H1 (cell line): ENCODE data around the gene BBS5. TPM values are rescaled to one million over a fixed set of nuclear protein-coding genes. Genes with fewer than 3 reads are reported as not detected.

Experiments
- CTCF ChIA-PET: fragments of 300-600 bp; sonication (Branson Sonifier 250); formaldehyde crosslinking; loops from one replicate; lab custom pipeline; 2021; ENCODE audit not compliant: partially characterized antibody; lab: Charles Lee
- POLR2A ChIA-PET: fragments of 300-600 bp; sonication (Branson Sonifier 250); formaldehyde crosslinking; loops from one replicate; lab custom pipeline; 2021; ENCODE audit warnings: inconsistent platforms; ENCODE audit not compliant: partially characterized antibody; lab: Charles Lee
- DNase-seq, 2 experiments: peaks; one replicate each; pipeline versions ENCODE4 v3.0.0 to v3.0.0-alpha.2; 2010 to 2022; ENCODE audit warnings: low spot score in 2 of 2, low read depth in 1 of 2, mixed read lengths in 1 of 2
- FAIRE-seq: peaks from 2 replicates; lab custom pipeline; 2011; peaks lifted over from hg19 to GRCh38; lab: Jason Lieb, UNC
- H2AFZ ChIP-seq: 2 replicates; pipeline ENCODE4 v1.8.1; 2012; ENCODE audit warnings: low read length, inconsistent platforms
- H2AK5ac ChIP-seq: 2 replicates; pipeline ENCODE4 v1.6.1; 2013; ENCODE audit warnings: low read depth, low read length
- H2BK120ac ChIP-seq: replicated peaks from 2 replicates; pipeline ENCODE3; 2013; ENCODE audit warnings: low read depth, low read length, inconsistent platforms
- H2BK12ac ChIP-seq: 2 replicates; pipeline ENCODE4 v1.6.1; 2013; ENCODE audit warnings: low read depth, low read length
- H2BK15ac ChIP-seq: 2 replicates; pipeline ENCODE4 v1.6.1; 2013; ENCODE audit warnings: low read length
- H2BK20ac ChIP-seq: 2 replicates; pipeline ENCODE4 v1.6.1; 2013; ENCODE audit warnings: low read length
- H2BK5ac ChIP-seq: 2 replicates; pipeline ENCODE4 v1.6.1; 2013; ENCODE audit warnings: low read depth, low read length
- H3K14ac ChIP-seq: 2 replicates; pipeline ENCODE4 v1.6.1; 2013; ENCODE audit warnings: inconsistent platforms; ENCODE audit not compliant: insufficient read length
- H3K18ac ChIP-seq: 2 replicates; pipeline ENCODE4 v1.6.1; 2013; ENCODE audit warnings: low read length; ENCODE audit errors: extremely low read depth
- H3K23ac ChIP-seq: 2 replicates; pipeline ENCODE4 v1.6.1; 2013; ENCODE audit warnings: inconsistent platforms; ENCODE audit not compliant: insufficient read length
- H3K23me2 ChIP-seq: 2 replicates; pipeline ENCODE4 v1.6.1; 2013; ENCODE audit warnings: low read depth, low read length
- H3K27ac ChIP-seq: 2 replicates; pipeline ENCODE4 v1.6.1; 2011; ENCODE audit warnings: low read depth, low read length, inconsistent platforms
- H3K27me3 ChIP-seq, 4 experiments: replicated peaks in 1 of 4; 1 replicate in 1 of 4; 2 replicates in 3 of 4; pipeline versions ENCODE4 v1.6.1 to v1.8.1; 2011 to 2013; ENCODE audit warnings: low read length in 3 of 4, mild to moderate bottlenecking in 3 of 4, inconsistent platforms in 2 of 4, mixed read lengths in 2 of 4, moderate library complexity in 1 of 4; ENCODE audit not compliant: control insufficient read depth in 3 of 4, insufficient read depth in 3 of 4; ENCODE audit errors: extremely low read depth in 1 of 4
- H3K36me3 ChIP-seq, 4 experiments: 2 replicates each; pipeline versions ENCODE4 v1.6.1 to v1.8.1; 2011 to 2013; ENCODE audit warnings: mild to moderate bottlenecking in 4 of 4, low read length in 3 of 4, moderate library complexity in 2 of 4, control low read depth in 1 of 4, inconsistent platforms in 1 of 4; ENCODE audit not compliant: insufficient read depth in 4 of 4, control insufficient read depth in 2 of 4
- H3K4ac ChIP-seq: replicated peaks from 2 replicates; pipeline ENCODE3; 2013; ENCODE audit warnings: low read length, low read depth, mixed read lengths, inconsistent platforms; ENCODE audit not compliant: insufficient read length
- H3K4me1 ChIP-seq, 4 experiments: replicated peaks in 1 of 4; 1 replicate in 1 of 4; 2 replicates in 3 of 4; pipeline versions ENCODE4 v1.6.1 to v1.8.1; 2011 to 2013; ENCODE audit warnings: low read length in 3 of 4, inconsistent platforms in 2 of 4, mixed read lengths in 1 of 4; ENCODE audit not compliant: insufficient read depth in 4 of 4, control insufficient read depth in 3 of 4
- H3K4me2 ChIP-seq, 2 experiments: 2 replicates each; pipeline versions ENCODE4 v1.6.1 to v1.8.1; 2011 to 2013; ENCODE audit warnings: low read depth in 2 of 2, low read length in 2 of 2, control low read depth in 1 of 2, inconsistent platforms in 1 of 2, mild to moderate bottlenecking in 1 of 2; ENCODE audit not compliant: insufficient read depth in 1 of 2
- H3K4me3 ChIP-seq, 4 experiments: fragments of 200-600, 300-600 bp in 1 of 4; sonication (generic), shearing (Covaris generic), sonication (Bioruptor Twin) in 1 of 4; 2 replicates each; pipeline versions ENCODE4 v1.5.1 to v1.8.1; 2011 to 2016; ENCODE audit warnings: low read length in 4 of 4, low read depth in 3 of 4, control low read depth in 2 of 4, inconsistent platforms in 2 of 4, mild to moderate bottlenecking in 2 of 4, mixed read lengths in 1 of 4, moderate library complexity in 1 of 4; ENCODE audit not compliant: insufficient read depth in 2 of 4; ENCODE audit errors: extremely low read depth in 1 of 4
- H3K56ac ChIP-seq: replicated peaks from 2 replicates; pipeline ENCODE3; 2013; ENCODE audit warnings: low read depth, mild to moderate bottlenecking, mixed read lengths, low read length, inconsistent platforms; ENCODE audit not compliant: insufficient read length
- H3K79me1 ChIP-seq: 2 replicates; pipeline ENCODE4 v1.6.1; 2013; ENCODE audit warnings: low read depth, low read length, control low read depth
- H3K79me2 ChIP-seq, 2 experiments: 2 replicates each; pipeline versions ENCODE4 v1.6.1 to v1.8.1; 2012 to 2013; ENCODE audit warnings: low read length in 2 of 2, mild to moderate bottlenecking in 2 of 2, inconsistent platforms in 1 of 2; ENCODE audit not compliant: insufficient read depth in 2 of 2, control insufficient read depth in 1 of 2
- H3K9ac ChIP-seq, 4 experiments: replicated peaks in 1 of 4; 1 replicate in 1 of 4; 2 replicates in 3 of 4; pipeline versions ENCODE4 v1.6.1 to v1.8.1; 2011 to 2013; ENCODE audit warnings: low read depth in 3 of 4, low read length in 3 of 4, control low read depth in 2 of 4, mild to moderate bottlenecking in 2 of 4, moderate library complexity in 2 of 4, inconsistent platforms in 1 of 4; ENCODE audit errors: extremely low read depth in 1 of 4
- H3K9me3 ChIP-seq, 2 experiments: 2 replicates each; pipeline versions ENCODE4 v1.6.1 to v1.8.1; 2012 to 2013; ENCODE audit warnings: mild to moderate bottlenecking in 2 of 2, moderate library complexity in 2 of 2, control low read depth in 1 of 2, inconsistent platforms in 1 of 2, low read depth in 1 of 2, low read length in 1 of 2, mixed read lengths in 1 of 2; ENCODE audit not compliant: insufficient read depth in 2 of 2
- H4K20me1 ChIP-seq, 2 experiments: replicated peaks in 1 of 2; 2 replicates each; pipeline versions ENCODE3 to v1.8.1; 2011 to 2013; ENCODE audit warnings: inconsistent platforms in 2 of 2, low read length in 2 of 2, mild to moderate bottlenecking in 1 of 2; ENCODE audit not compliant: insufficient read depth in 2 of 2, control insufficient read depth in 1 of 2
- H4K5ac ChIP-seq: 2 replicates; pipeline ENCODE4 v1.6.1; 2013; ENCODE audit warnings: low read length, low read depth, mixed read lengths, inconsistent platforms; ENCODE audit not compliant: insufficient read length
- H4K8ac ChIP-seq: 2 replicates; pipeline ENCODE4 v1.8.0; 2013; ENCODE audit warnings: mild to moderate bottlenecking, moderate library complexity, low read length, inconsistent platforms; ENCODE audit not compliant: insufficient read depth; ENCODE audit errors: extremely low read depth
- H4K91ac ChIP-seq: replicated peaks from 2 replicates; pipeline ENCODE3; 2013; ENCODE audit warnings: low read length, mixed read lengths, inconsistent platforms; ENCODE audit not compliant: insufficient read length
- GTF2F1 ChIP-seq: IDR thresholded peaks from 2 replicates; pipeline ENCODE4 v1.6.1; 2012; ENCODE audit warnings: low read depth, low read length, improper control_type of control experiment, borderline replicate concordance
- HDAC6 ChIP-seq: IDR thresholded peaks from one replicate; pipeline ENCODE4 v1.7.1; 2012; ENCODE audit warnings: low read depth, mild to moderate bottlenecking, inconsistent platforms, low read length, moderate library complexity
- MAX ChIP-seq: IDR thresholded peaks from 2 replicates; pipeline ENCODE4 v1.6.1; 2012; ENCODE audit warnings: inconsistent platforms
- PHF8 ChIP-seq: fragments of 200-600 bp; sonication (generic); conservative IDR thresholded peaks from 2 replicates; pipeline ENCODE4 v1.7.1; 2012; ENCODE audit warnings: low read depth, mild to moderate bottlenecking, inconsistent platforms, low read length, moderate library complexity
- RNF2 ChIP-seq: fragments of 200-900, 300-1000 bp; sonication (generic); IDR thresholded peaks from 2 replicates; pipeline ENCODE4 v1.7.1; 2016; ENCODE audit warnings: borderline replicate concordance, low read depth, mild to moderate bottlenecking, antibody characterized with exemption, low read length; ENCODE audit not compliant: poor library complexity, severe bottlenecking; ENCODE audit errors: missing control alignments
- TBP ChIP-seq: IDR thresholded peaks from 2 replicates; pipeline ENCODE4 v1.6.1; 2011; ENCODE audit warnings: low read depth, low read length, improper control_type of control experiment
- TCF12 ChIP-seq: IDR thresholded peaks from 2 replicates; pipeline ENCODE4 v1.6.1; 2011; ENCODE audit warnings: low read depth, mild to moderate bottlenecking, low read length
- ZNF274 ChIP-seq: IDR thresholded peaks from 2 replicates; pipeline ENCODE4 v1.7.0; 2012; ENCODE audit warnings: low read length, borderline replicate concordance; ENCODE audit errors: extremely low read depth
- WGBS, 2 experiments: shearing (Covaris generic) in 1 of 2; methylation state at CpG; one replicate each; pipeline versions ENCODE4 v1.1.6 to v1.1.7; 2013 to 2015; ENCODE audit warnings: low lambda C conversion rate in 2 of 2, mixed read lengths in 2 of 2, inconsistent platforms in 1 of 2, low coverage in 1 of 2, missing lambda C conversion rate in 1 of 2; ENCODE audit not compliant: insufficient replicate concordance in 2 of 2, insufficient coverage in 1 of 2, insufficient read length in 1 of 2; ENCODE audit errors: extremely low coverage in 1 of 2, missing lambda C conversion rate in 1 of 2; 5-methylcytosine and 5-hydroxymethylcytosine counted together
- polyA plus RNA-seq, 7 experiments: library from polyadenylated mRNA; depleted of rRNA in 3 of 7; stranded (reverse) in 5 of 7; unstranded in 2 of 7; fragments of >200 nt in 5 of 7; fragments of 200-250 nt in 2 of 7; gene quantifications; 1 replicate in 5 of 7; 2 replicates in 1 of 7; 4 replicates in 1 of 7; pipeline versions ENCODE4 v1.2.1 to v1.2.3, GENCODE V29; 2011 to 2013; ENCODE audit warnings: missing spikeins in 2 of 7, mixed read lengths in 2 of 7
- total RNA-seq: library from RNA; stranded (reverse); fragmentation: NEBNext Ultra II Directional; extraction: Animal tissue kit (Norgen Biotek cat#: 25700); gene quantifications from 2 replicates; pipeline ENCODE4 v1.2.1, GENCODE V29; 2021
- TF ChIP-seq, protein P1 (sequence below): IDR thresholded peaks from 2 replicates; pipeline ENCODE4 v1.6.1; 2012; ENCODE audit warnings: low read length, inconsistent platforms

BBS5 gene
- total and polyA plus RNA-seq, 2 of the 8 experiments (the other 6 are each of a cell fraction or from before 2014, with no cell fraction given): 0.20 to 0.36 TPM

DNA sequence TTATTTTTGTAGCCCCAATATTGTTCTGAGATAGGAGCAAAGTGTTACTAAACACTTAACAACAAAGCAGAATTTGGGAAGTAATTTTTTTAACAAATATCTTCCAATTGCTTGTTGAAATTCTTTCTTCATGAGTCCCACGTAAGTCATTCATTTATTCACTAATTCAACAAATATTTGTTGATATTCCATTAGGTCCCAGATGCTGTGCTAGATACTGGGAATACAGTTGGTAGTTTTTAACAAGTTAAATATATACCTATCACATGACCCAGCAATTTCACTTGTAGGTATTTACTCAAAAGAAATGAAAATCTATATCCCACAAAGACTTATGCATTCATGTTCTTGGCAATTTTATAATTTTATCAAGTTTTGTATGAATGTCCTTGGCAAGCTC, 7.0 kb upstream of the BBS5 start:
- POLR2A ChIA-PET: no interaction called here

More for the DNA sequence above, 7.0 kb upstream of the BBS5 start:
- H3K79me1 ChIP-seq: no peaks in the 10 kb centered on the region
- H3K4me1 ChIP-seq: no peaks in the 10 kb centered on the region
- H4K5ac ChIP-seq: no peak overlapping the region
- no peak overlapping the region for H3K4ac ChIP-seq
- no peaks in the 10 kb centered on the region for H3K9me3 ChIP-seq
- no peaks in the 10 kb centered on the region for H3K36me3 ChIP-seq
- H4K91ac ChIP-seq: no peak overlapping the region
- no peak for DNase-seq
- H3K4me3 ChIP-seq: no peak overlapping the region
- no peak overlapping the region for H2BK15ac ChIP-seq
- no peak overlapping the region for H2BK120ac ChIP-seq
- H3K18ac ChIP-seq: no peak overlapping the region
- no peak overlapping the region for H2AFZ ChIP-seq
- H3K4me2 ChIP-seq: no peak overlapping the region
- no peak overlapping the region for H3K14ac ChIP-seq
- no peak overlapping the region for H2BK12ac ChIP-seq
- no peaks in the 10 kb centered on the region for H4K20me1 ChIP-seq
- H2BK20ac ChIP-seq: no peak overlapping the region
- H3K79me2 ChIP-seq: no peaks in the 10 kb centered on the region
- no peak overlapping the region for H2AK5ac ChIP-seq
- TF ChIP-seq, protein P1, sequence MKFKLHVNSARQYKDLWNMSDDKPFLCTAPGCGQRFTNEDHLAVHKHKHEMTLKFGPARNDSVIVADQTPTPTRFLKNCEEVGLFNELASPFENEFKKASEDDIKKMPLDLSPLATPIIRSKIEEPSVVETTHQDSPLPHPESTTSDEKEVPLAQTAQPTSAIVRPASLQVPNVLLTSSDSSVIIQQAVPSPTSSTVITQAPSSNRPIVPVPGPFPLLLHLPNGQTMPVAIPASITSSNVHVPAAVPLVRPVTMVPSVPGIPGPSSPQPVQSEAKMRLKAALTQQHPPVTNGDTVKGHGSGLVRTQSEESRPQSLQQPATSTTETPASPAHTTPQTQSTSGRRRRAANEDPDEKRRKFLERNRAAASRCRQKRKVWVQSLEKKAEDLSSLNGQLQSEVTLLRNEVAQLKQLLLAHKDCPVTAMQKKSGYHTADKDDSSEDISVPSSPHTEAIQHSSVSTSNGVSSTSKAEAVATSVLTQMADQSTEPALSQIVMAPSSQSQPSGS: no peak
- TF ChIP-seq GTF2F1: no peak
- TF ChIP-seq RNF2: no peak
- TF ChIP-seq MAX: no peak
- no peak for TF ChIP-seq PHF8
- no peak for TF ChIP-seq ZNF274
- no peak for TF ChIP-seq HDAC6
- TF ChIP-seq TBP: no peak
- no peak for TF ChIP-seq TCF12
- H3K27me3 ChIP-seq: no peaks in the 10 kb centered on the region
- no peak overlapping the region for H3K9ac ChIP-seq
- H3K27ac ChIP-seq: no peak overlapping the region
- H3K23me2 ChIP-seq: no peaks in the 10 kb centered on the region; the same call in 1 of the 2 replicates
- no peak overlapping the region for H3K56ac ChIP-seq
- FAIRE-seq: no peak
- no peak overlapping the region for H2BK5ac ChIP-seq
- no peak overlapping the region for H4K8ac ChIP-seq
- WGBS, 2 experiments: 96% methylated on average over 1 of the region's 1 CpG; no CpG with 5 or more reads in 1 of the 2 experiments
- H3K23ac ChIP-seq: no peak overlapping the region
- CTCF ChIA-PET: no interaction called here
